Measurements from ENCODE around the gene CMSS1. TPM values are rescaled to one million over a fixed set of nuclear protein-coding genes. Genes with fewer than 3 reads are reported as not detected.
A peak's percentile ranks its signal among the peaks of the same experiment; 100 is the strongest.

The CMSS1 gene
- total and polyA plus RNA-seq, 2 of the 13 experiments (the other 11 are each of a cell fraction or from before 2014, with no cell fraction given): 6.4 to 48.7 TPM

- TF ChIP-seq, protein P1, sequence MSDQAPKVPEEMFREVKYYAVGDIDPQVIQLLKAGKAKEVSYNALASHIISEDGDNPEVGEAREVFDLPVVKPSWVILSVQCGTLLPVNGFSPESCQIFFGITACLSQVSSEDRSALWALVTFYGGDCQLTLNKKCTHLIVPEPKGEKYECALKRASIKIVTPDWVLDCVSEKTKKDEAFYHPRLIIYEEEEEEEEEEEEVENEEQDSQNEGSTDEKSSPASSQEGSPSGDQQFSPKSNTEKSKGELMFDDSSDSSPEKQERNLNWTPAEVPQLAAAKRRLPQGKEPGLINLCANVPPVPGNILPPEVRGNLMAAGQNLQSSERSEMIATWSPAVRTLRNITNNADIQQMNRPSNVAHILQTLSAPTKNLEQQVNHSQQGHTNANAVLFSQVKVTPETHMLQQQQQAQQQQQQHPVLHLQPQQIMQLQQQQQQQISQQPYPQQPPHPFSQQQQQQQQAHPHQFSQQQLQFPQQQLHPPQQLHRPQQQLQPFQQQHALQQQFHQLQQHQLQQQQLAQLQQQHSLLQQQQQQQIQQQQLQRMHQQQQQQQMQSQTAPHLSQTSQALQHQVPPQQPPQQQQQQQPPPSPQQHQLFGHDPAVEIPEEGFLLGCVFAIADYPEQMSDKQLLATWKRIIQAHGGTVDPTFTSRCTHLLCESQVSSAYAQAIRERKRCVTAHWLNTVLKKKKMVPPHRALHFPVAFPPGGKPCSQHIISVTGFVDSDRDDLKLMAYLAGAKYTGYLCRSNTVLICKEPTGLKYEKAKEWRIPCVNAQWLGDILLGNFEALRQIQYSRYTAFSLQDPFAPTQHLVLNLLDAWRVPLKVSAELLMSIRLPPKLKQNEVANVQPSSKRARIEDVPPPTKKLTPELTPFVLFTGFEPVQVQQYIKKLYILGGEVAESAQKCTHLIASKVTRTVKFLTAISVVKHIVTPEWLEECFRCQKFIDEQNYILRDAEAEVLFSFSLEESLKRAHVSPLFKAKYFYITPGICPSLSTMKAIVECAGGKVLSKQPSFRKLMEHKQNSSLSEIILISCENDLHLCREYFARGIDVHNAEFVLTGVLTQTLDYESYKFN (CRISPR knock-in tag; conservative IDR thresholded peaks at IDR 0.05): 0 out of 2 replicates have a peak, but pooled peaks have one; percentile 33
- no peak for TF ChIP-seq GATA4 (IDR thresholded peaks at IDR 0.05; ENCODE audit: borderline replicate concordance, low read depth)
- peak; percentile 93 for TF ChIP-seq SAP130 (CRISPR knock-in tag; IDR thresholded peaks at IDR 0.05; ENCODE audit: low read depth)
- peak; percentile 74; the same call in 1 of the 2 replicates for TF ChIP-seq HDAC2 (CRISPR knock-in tag; IDR thresholded peaks at IDR 0.05)
- TF ChIP-seq, protein P2, sequence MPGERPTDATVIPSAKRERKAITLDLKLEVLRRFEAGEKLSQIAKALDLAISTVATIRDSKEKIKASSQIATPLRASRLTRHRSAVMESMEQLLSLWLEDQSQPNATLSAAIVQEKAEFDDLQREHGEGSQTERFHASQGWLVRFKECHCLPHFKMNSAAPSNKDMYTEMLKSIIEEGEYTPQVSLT (CRISPR knock-in tag; IDR thresholded peaks at IDR 0.05; ENCODE audit: borderline replicate concordance, low read depth): no peak
- TF ChIP-seq MED13 (CRISPR knock-in tag; IDR thresholded peaks at IDR 0.05): peak; percentile 62
- TF ChIP-seq ISL2 (CRISPR knock-in tag; IDR thresholded peaks at IDR 0.05): peak; percentile 67; the same call in 1 of the 2 replicates
- no peak for TF ChIP-seq ZNF318 (CRISPR knock-in tag; IDR thresholded peaks at IDR 0.05)
- TF ChIP-seq PCBP2 (optimal IDR thresholded peaks at IDR 0.05; ENCODE audit: low read depth, low read length, poor library complexity, severe bottlenecking): no peak
- TF ChIP-seq CBX2 (IDR thresholded peaks at IDR 0.05; ENCODE audit: low read depth, low read length): no peak
- TF ChIP-seq CBX2 (CRISPR knock-in tag; IDR thresholded peaks at IDR 0.05; ENCODE audit: low read depth): no peak
- TF ChIP-seq SRY (CRISPR knock-in tag; IDR thresholded peaks at IDR 0.05): no peak
- TF ChIP-seq, protein P3, sequence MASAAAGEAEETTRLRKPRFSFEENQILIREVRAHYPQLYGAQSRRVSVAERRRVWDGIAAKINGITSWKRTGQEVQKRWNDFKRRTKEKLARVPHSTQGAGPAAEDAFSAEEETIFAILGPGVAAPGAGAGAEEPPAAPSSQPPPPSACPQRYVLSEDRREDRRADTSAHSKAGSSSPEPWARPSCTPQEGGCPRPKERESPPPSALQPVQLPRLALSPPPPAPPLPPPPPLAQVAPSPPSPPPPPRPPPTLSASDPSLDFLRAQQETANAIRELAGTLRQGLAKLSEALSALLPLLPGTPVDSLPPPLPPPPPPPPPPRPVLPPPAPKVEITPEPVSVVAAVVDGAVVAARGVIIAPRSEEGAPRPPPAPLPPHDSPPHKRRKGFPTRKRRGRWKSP (CRISPR knock-in tag; IDR thresholded peaks at IDR 0.05): peak; percentile 54
Observed at GRCh38 chr3:99817437-99818240, at the start of gene CMSS1 (continued).

Data from HepG2 (cell line).